Measurements from ENCODE around the gene STK40.

DNA sequence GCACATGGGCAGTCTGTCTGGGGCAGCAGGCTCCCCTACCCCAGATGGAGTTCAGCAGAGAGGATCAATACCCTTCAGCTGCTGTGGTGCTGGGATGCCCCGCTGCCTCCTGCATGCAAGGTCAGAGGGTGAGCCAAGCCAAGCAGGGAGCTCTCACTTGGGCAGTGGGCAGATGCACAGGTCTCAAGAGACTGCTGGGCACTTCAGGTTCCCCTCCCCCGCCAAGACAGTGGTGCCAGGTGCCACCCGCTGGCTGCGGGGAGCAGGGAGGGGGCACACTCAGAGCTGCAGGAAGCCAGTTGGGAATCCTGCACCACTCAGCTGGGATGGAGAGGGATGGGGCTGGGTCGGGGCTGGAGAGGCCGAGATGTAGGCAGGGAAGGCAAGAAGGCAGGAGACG, 46.5 kb downstream of the STK40 start:
- TF ChIP-seq, protein P1, sequence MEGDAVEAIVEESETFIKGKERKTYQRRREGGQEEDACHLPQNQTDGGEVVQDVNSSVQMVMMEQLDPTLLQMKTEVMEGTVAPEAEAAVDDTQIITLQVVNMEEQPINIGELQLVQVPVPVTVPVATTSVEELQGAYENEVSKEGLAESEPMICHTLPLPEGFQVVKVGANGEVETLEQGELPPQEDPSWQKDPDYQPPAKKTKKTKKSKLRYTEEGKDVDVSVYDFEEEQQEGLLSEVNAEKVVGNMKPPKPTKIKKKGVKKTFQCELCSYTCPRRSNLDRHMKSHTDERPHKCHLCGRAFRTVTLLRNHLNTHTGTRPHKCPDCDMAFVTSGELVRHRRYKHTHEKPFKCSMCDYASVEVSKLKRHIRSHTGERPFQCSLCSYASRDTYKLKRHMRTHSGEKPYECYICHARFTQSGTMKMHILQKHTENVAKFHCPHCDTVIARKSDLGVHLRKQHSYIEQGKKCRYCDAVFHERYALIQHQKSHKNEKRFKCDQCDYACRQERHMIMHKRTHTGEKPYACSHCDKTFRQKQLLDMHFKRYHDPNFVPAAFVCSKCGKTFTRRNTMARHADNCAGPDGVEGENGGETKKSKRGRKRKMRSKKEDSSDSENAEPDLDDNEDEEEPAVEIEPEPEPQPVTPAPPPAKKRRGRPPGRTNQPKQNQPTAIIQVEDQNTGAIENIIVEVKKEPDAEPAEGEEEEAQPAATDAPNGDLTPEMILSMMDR (IDR thresholded peaks at IDR 0.05), result no peak
- TF ChIP-seq EP300 (IDR thresholded peaks at IDR 0.05) (no peak), POLR2A (IDR thresholded peaks at IDR 0.05) (no peak)
